Endothelial cell of umbilical vein (primary cell): ENCODE results near the gene OR2B6. TPM values are rescaled to one million over a fixed set of nuclear protein-coding genes. Genes with fewer than 3 reads are reported as not detected.

ENCODE experiments used
- BruUV-seq: library from RNA; stranded (reverse); fragments of 400-500 nt; replicated peaks from 2 replicates; lab custom pipeline; 2021; lab: Mats Ljungman, UMichigan
- CTCF ChIA-PET: fragments of 300-600, 350-600 bp; sonication (Branson Sonifier 250); formaldehyde crosslinking; loops from one replicate; lab custom pipeline; 2021; ENCODE audit warnings: antibody characterized with exemption, inconsistent platforms; lab: Charles Lee
- POLR2A ChIA-PET: fragments of 300-600, 350-600 bp; sonication (Branson Sonifier 250); formaldehyde crosslinking; loops from one replicate; lab custom pipeline; 2021; ENCODE audit warnings: antibody characterized with exemption, inconsistent platforms; lab: Charles Lee
- DNase-seq: peaks from one replicate; pipeline ENCODE4 v3.0.0-alpha.2; 2011; ENCODE audit warnings: low read depth, low spot score
- FAIRE-seq: peaks from 2 replicates; lab custom pipeline; 2011; peaks lifted over from hg19 to GRCh38; lab: Jason Lieb, UNC
- H2AFZ ChIP-seq: 2 replicates; pipeline ENCODE4 v1.6.0; 2012; ENCODE audit warnings: low read depth, low read length, control low read depth, inconsistent platforms
- H3K27ac ChIP-seq: 2 replicates; pipeline ENCODE4 v1.5.1; 2011; ENCODE audit warnings: low read depth, mild to moderate bottlenecking, control low read depth, low read length, moderate library complexity; ENCODE audit not compliant: insufficient read depth
- H3K27me3 ChIP-seq, 2 experiments: 2 replicates each; pipeline versions ENCODE4 v1.6.0 to v1.6.1; 2011; ENCODE audit warnings: low read length in 2 of 2, mixed read lengths in 1 of 2; ENCODE audit not compliant: control insufficient read depth in 2 of 2, insufficient read depth in 2 of 2
- H3K36me3 ChIP-seq, 2 experiments: 2 replicates in 1 of 2; 3 replicates in 1 of 2; pipeline ENCODE4 v1.5.1; 2011; ENCODE audit warnings: low read length in 2 of 2, mild to moderate bottlenecking in 1 of 2, moderate library complexity in 1 of 2; ENCODE audit not compliant: control insufficient read depth in 2 of 2, insufficient read depth in 2 of 2; ENCODE audit errors: extremely low read depth in 1 of 2
- H3K4me1 ChIP-seq: 3 replicates; pipeline ENCODE4 v1.5.1; 2011; ENCODE audit warnings: mild to moderate bottlenecking, low read length; ENCODE audit not compliant: control insufficient read depth, insufficient read depth; ENCODE audit errors: extremely low read depth
- H3K4me2 ChIP-seq: 2 replicates; pipeline ENCODE4 v1.6.1; 2011; ENCODE audit warnings: low read length, control low read depth, mixed read lengths; ENCODE audit not compliant: insufficient read depth
- H3K4me3 ChIP-seq, 3 experiments: fragments of 200-600 bp in 1 of 3; sonication (generic), shearing (Covaris generic) in 1 of 3; replicated peaks in 1 of 3; 2 replicates each; pipeline ENCODE4 v1.5.1; 2011 to 2016; ENCODE audit warnings: control low read depth in 3 of 3, low read length in 3 of 3, mild to moderate bottlenecking in 2 of 3, inconsistent platforms in 1 of 3, low read depth in 1 of 3, moderate library complexity in 1 of 3; ENCODE audit not compliant: insufficient read depth in 1 of 3
- H3K79me2 ChIP-seq: 2 replicates; pipeline ENCODE4 v1.6.0; 2012; ENCODE audit warnings: low read length, inconsistent platforms; ENCODE audit not compliant: control insufficient read depth, insufficient read depth
- H3K9ac ChIP-seq: replicated peaks from 2 replicates; pipeline ENCODE3; 2011; ENCODE audit warnings: low read length, control low read depth; ENCODE audit not compliant: insufficient read depth; ENCODE audit errors: extremely low read depth
- H3K9me1 ChIP-seq: replicated peaks from 3 replicates; pipeline ENCODE4 v1.6.0; 2011; ENCODE audit warnings: mild to moderate bottlenecking, low read length; ENCODE audit not compliant: control insufficient read depth, insufficient read depth; ENCODE audit errors: extremely low read depth
- H3K9me3 ChIP-seq: replicated peaks from 2 replicates; pipeline ENCODE4 v1.5.1; 2012; ENCODE audit warnings: low read length, inconsistent platforms; ENCODE audit not compliant: control insufficient read depth, insufficient read depth
- H4K20me1 ChIP-seq: replicated peaks from 2 replicates; pipeline ENCODE3; 2011; ENCODE audit warnings: mild to moderate bottlenecking, low read length; ENCODE audit not compliant: control insufficient read depth, insufficient read depth; ENCODE audit errors: extremely low read depth
- EZH2 ChIP-seq: IDR thresholded peaks from 2 replicates; pipeline ENCODE4 v1.6.1; 2012; ENCODE audit warnings: borderline replicate concordance, low read depth, mild to moderate bottlenecking, moderate library complexity, low read length, inconsistent platforms; ENCODE audit not compliant: severe bottlenecking
- FOS ChIP-seq: IDR thresholded peaks from 2 replicates; pipeline ENCODE4 v1.6.1; 2011; ENCODE audit warnings: mild to moderate bottlenecking, low read length, moderate library complexity, borderline replicate concordance; ENCODE audit not compliant: insufficient read depth
- GATA2 ChIP-seq: IDR thresholded peaks from 2 replicates; pipeline ENCODE4 v1.7.0; 2011; ENCODE audit warnings: low read depth, mild to moderate bottlenecking, moderate library complexity, mixed read lengths, low read length; ENCODE audit not compliant: insufficient read length, insufficient read depth
- JUN ChIP-seq: IDR thresholded peaks from 2 replicates; pipeline ENCODE4 v1.6.1; 2011; ENCODE audit warnings: borderline replicate concordance, low read depth; ENCODE audit not compliant: insufficient read length, insufficient read depth
- MYC ChIP-seq: IDR thresholded peaks from one replicate; pipeline ENCODE4 v1.6.1; 2011; ENCODE audit warnings: mild to moderate bottlenecking, low read depth, low read length
- POLR2A ChIP-seq: IDR thresholded peaks from 2 replicates; pipeline ENCODE4 v1.6.1; 2012; ENCODE audit warnings: low read depth, mild to moderate bottlenecking, control low read depth, low read length
- POLR2AphosphoS5 ChIP-seq: IDR thresholded peaks from 2 replicates; pipeline ENCODE4 v1.6.1; 2012; ENCODE audit warnings: low read depth, mild to moderate bottlenecking, control low read depth, low read length, moderate library complexity; ENCODE audit not compliant: insufficient read depth
- dilution Hi-C: fragments of 300-500 bp; cut with MboI; formaldehyde crosslinking; loops from one replicate; pipeline ENCODE4 v1.15.0; 2019; ENCODE audit warnings: low sequenced_read_pairs; ENCODE audit not compliant: extremely low pct_ligation_motif_present
- intact Hi-C: fragments of 100-400 bp; cut with micrococcal nuclease; formaldehyde crosslinking; loops from one replicate; pipeline ENCODE4 v1.10.0; 2022
- polyA plus RNA-seq, 4 experiments: library from polyadenylated mRNA; depleted of rRNA in 3 of 4; stranded (reverse) in 3 of 4; unstranded in 1 of 4; fragments of >200 nt; gene quantifications; 2 replicates each; pipeline versions ENCODE4 v1.2.1 to v1.2.3, GENCODE V29; 2011 to 2012; ENCODE audit warnings: missing spikeins in 1 of 4
- total RNA-seq: library from RNA; stranded (reverse); gene quantifications from 2 replicates; pipeline ENCODE4 v1.2.3, GENCODE V29; 2021
- TF ChIP-seq, protein P1 (sequence below): IDR thresholded peaks from 2 replicates; pipeline ENCODE4 v1.6.1; 2011; ENCODE audit not compliant: insufficient read depth, insufficient read length
- TF ChIP-seq, protein P2 (sequence below), 2 donors: IDR thresholded peaks; 1 replicate in 1 of 2; 2 replicates in 1 of 2; pipeline ENCODE4 v1.5.1; 2011; ENCODE audit warnings: low read length in 2 of 2, mild to moderate bottlenecking in 2 of 2, moderate library complexity in 2 of 2, control low read depth in 1 of 2, inconsistent platforms in 1 of 2, low read depth in 1 of 2; ENCODE audit not compliant: insufficient read depth in 1 of 2; ENCODE audit errors: extremely low read depth in 1 of 2

OR2B6 gene
- total and polyA plus RNA-seq, 2 donors (not counting 3 experiments of a cell fraction or from before 2014, with no cell fraction given) = not detected

DNA sequence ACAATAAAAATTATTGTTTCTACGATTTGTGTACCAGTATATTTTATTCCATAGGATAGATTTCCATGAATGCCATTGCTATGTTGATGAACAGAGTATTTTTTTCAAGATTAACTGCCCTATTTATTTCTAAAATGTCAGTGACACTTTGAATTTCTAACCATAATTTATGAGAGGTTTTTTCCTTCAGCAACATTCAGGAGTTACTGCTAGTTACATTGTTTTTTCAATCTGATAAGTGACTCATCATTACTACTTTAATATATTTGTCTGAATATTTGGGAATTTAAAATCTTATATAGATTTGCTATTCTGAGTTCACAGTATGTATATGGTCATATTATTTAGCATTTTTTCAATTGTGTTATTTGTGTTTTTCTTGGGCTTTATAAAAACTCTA, 6.0 kb upstream of the OR2B6 start:
- Histone ChIP-seq H3K9me3 (no peaks in the 10 kb centered on the region), H3K27me3 (peaks cover 0 to 3% of the 10 kb centered on the region in 2 experiments), H3K4me1 (no peaks in the 10 kb centered on the region), H3K9ac (no peak overlapping the region), H3K4me2 (no peak overlapping the region), H3K36me3 (no peaks in the 10 kb centered on the region), H4K20me1 (peaks cover 2% of the 10 kb centered on the region), H3K27ac (no peak overlapping the region), H3K9me1 (no peaks in the 10 kb centered on the region), H2AFZ (no peak overlapping the region), H3K4me3 (no peak overlapping the region), H3K79me2 (no peaks in the 10 kb centered on the region)
- FAIRE-seq (no peak), DNase-seq (no peak)
- dilution Hi-C loops = no loop called here
- CTCF ChIA-PET = no interaction called here
- BruUV-seq = no TSS peak
- TF ChIP-seq MYC = no peak
- no peak for TF ChIP-seq FOS
- no peak for TF ChIP-seq GATA2
- TF ChIP-seq, protein P1, sequence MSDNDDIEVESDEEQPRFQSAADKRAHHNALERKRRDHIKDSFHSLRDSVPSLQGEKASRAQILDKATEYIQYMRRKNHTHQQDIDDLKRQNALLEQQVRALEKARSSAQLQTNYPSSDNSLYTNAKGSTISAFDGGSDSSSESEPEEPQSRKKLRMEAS = no peak
- no peak for TF ChIP-seq EZH2
- TF ChIP-seq JUN = no peak
- no peak for TF ChIP-seq POLR2A
- TF ChIP-seq POLR2AphosphoS5 = no peak
- intact Hi-C loops = no loop called here
- POLR2A ChIA-PET = no interaction called here

DNA sequence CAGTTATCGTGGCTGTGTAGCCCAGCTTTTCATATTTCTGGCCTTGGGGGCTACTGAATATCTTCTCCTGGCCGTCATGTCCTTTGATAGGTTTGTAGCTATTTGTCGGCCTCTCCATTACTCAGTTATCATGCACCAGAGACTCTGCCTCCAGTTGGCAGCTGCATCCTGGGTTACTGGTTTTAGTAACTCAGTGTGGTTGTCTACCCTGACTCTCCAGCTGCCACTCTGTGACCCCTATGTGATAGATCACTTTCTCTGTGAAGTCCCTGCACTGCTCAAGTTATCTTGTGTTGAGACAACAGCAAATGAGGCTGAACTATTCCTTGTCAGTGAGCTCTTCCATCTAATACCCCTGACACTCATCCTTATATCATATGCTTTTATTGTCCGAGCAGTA, 475 bp downstream of the OR2B6 start:
- Histone ChIP-seq H3K27me3 (peaks cover 1 to 3% of the 10 kb centered on the region in 2 experiments), H3K9me1 (no peaks in the 10 kb centered on the region), H3K27ac (no peak overlapping the region), H3K36me3 (no peaks in the 10 kb centered on the region), H2AFZ (no peak overlapping the region), H3K4me1 (no peaks in the 10 kb centered on the region), H3K79me2 (no peaks in the 10 kb centered on the region), H3K4me2 (no peak overlapping the region), H3K9ac (no peak overlapping the region), H3K9me3 (no peaks in the 10 kb centered on the region), H3K4me3 (no peak overlapping the region), H4K20me1 (peaks cover 2% of the 10 kb centered on the region)
- ChIA-PET POLR2A (no interaction called here), CTCF (interaction anchor here (1.0 kb wide), 1 partner anchor 24 kb away, joined by 3 read pairs; no protein-coding TSS in a partner anchor)
- dilution Hi-C loops (no loop called here), intact Hi-C loops (no loop called here)
- DNase-seq (no peak), FAIRE-seq (no peak)
- no TSS peak for BruUV-seq
- no peak for TF ChIP-seq JUN
- no peak for TF ChIP-seq GATA2
- no peak for TF ChIP-seq POLR2A
- TF ChIP-seq, protein P1 = no peak
- no peak for TF ChIP-seq EZH2
- no peak for TF ChIP-seq POLR2AphosphoS5
- TF ChIP-seq FOS = no peak
- no peak for TF ChIP-seq MYC
- TF ChIP-seq, protein P2, sequence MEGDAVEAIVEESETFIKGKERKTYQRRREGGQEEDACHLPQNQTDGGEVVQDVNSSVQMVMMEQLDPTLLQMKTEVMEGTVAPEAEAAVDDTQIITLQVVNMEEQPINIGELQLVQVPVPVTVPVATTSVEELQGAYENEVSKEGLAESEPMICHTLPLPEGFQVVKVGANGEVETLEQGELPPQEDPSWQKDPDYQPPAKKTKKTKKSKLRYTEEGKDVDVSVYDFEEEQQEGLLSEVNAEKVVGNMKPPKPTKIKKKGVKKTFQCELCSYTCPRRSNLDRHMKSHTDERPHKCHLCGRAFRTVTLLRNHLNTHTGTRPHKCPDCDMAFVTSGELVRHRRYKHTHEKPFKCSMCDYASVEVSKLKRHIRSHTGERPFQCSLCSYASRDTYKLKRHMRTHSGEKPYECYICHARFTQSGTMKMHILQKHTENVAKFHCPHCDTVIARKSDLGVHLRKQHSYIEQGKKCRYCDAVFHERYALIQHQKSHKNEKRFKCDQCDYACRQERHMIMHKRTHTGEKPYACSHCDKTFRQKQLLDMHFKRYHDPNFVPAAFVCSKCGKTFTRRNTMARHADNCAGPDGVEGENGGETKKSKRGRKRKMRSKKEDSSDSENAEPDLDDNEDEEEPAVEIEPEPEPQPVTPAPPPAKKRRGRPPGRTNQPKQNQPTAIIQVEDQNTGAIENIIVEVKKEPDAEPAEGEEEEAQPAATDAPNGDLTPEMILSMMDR (IDR thresholded peaks at IDR 0.05; ENCODE audit: extremely low read depth in 1 of 2, insufficient read depth in 1 of 2, low read depth in 1 of 2, low read length in 2 of 2) = no peak
